T-cell (primary cell): ENCODE measurements around the gene ATAD2B. TPM values are rescaled to one million over a fixed set of nuclear protein-coding genes. Genes with fewer than 3 reads are reported as not detected.
A peak's percentile ranks its signal among the peaks of the same experiment; 100 is the strongest.

ENCODE experiments used
- ATAC-seq, 4 experiments: fragments of 200-7000 bp in 3 of 4; fragments of 150-1000 bp in 1 of 4; cut with Tn5 transposase; replicated peaks in 1 of 4; 1 replicate in 3 of 4; 2 replicates in 1 of 4; pipeline ENCODE4 v1.10.0; 2021; ENCODE audit warnings: moderate library complexity in 3 of 4, mild to moderate bottlenecking in 2 of 4, moderate number of reproducible peaks in 1 of 4
- CTCF ChIA-PET, 2 donors: fragments of 300-600 bp; sonication (Branson Sonifier 250); formaldehyde crosslinking; loops; one replicate each; lab custom pipeline; 2022; ENCODE audit warnings: antibody characterized with exemption in 2 of 2; lab: Charles Lee
- POLR2A ChIA-PET, 2 donors: fragments of 300-600 bp; sonication (Branson Sonifier 250); formaldehyde crosslinking; loops; one replicate each; lab custom pipeline; 2022; ENCODE audit warnings: antibody characterized with exemption in 2 of 2; lab: Charles Lee
- DNase-seq, 35 experiments: peaks; one replicate each; pipeline versions ENCODE4 v3.0.0 to v3.0.0-alpha.2; 2013 to 2023
- H3K27ac ChIP-seq: one replicate; pipeline ENCODE4 v1.5.1; 2013; ENCODE audit warnings: low read length
- H3K27me3 ChIP-seq, 2 experiments: replicated peaks in 1 of 2; 1 replicate in 1 of 2; 2 replicates in 1 of 2; pipeline versions ENCODE4 v1.6.1 to v1.7.0; 2013; ENCODE audit warnings: low read length in 1 of 2, mixed read lengths in 1 of 2; ENCODE audit not compliant: control insufficient read depth in 2 of 2, insufficient read depth in 2 of 2; ENCODE audit errors: extremely low read depth in 1 of 2
- H3K36me3 ChIP-seq, 2 donors: 1 replicate in 1 of 2; 2 replicates in 1 of 2; pipeline versions ENCODE4 v1.6.1 to v1.7.0; 2013; ENCODE audit warnings: low read length in 1 of 2; ENCODE audit not compliant: control insufficient read depth in 2 of 2, insufficient read depth in 1 of 2; ENCODE audit errors: extremely low read depth in 1 of 2
- H3K4me1 ChIP-seq, 2 experiments: 1 replicate in 1 of 2; 2 replicates in 1 of 2; pipeline versions ENCODE4 v1.6.1 to v1.7.0; 2013; ENCODE audit warnings: low read length in 2 of 2, mixed read lengths in 1 of 2; ENCODE audit not compliant: insufficient read depth in 2 of 2, control insufficient read depth in 1 of 2; ENCODE audit errors: extremely low read depth in 1 of 2
- H3K4me3 ChIP-seq, 2 donors: 1 replicate in 1 of 2; 2 replicates in 1 of 2; pipeline versions ENCODE4 v1.5.1 to v1.7.0; 2013; ENCODE audit warnings: mild to moderate bottlenecking in 2 of 2, low read length in 1 of 2, moderate library complexity in 1 of 2; ENCODE audit not compliant: control insufficient read depth in 1 of 2; ENCODE audit errors: extremely low read depth in 1 of 2
- H3K9me3 ChIP-seq: 2 replicates; pipeline ENCODE4 v1.7.0; 2013
- H3K27ac Mint-ChIP-seq, 2 donors: one replicate each; pipeline ENCODE4 v1.8.0; 2020 to 2021; ENCODE audit warnings: mild to moderate bottlenecking in 2 of 2, mixed read lengths in 2 of 2
- H3K27me3 Mint-ChIP-seq, 2 donors: one replicate each; pipeline ENCODE4 v1.8.0; 2021 to 2022; ENCODE audit warnings: mixed read lengths in 2 of 2
- H3K36me3 Mint-ChIP-seq: one replicate; pipeline ENCODE4 v1.8.0; 2021; ENCODE audit warnings: mixed read lengths
- H3K4me1 Mint-ChIP-seq, 3 donors: one replicate each; pipeline ENCODE4 v1.8.0; 2020 to 2022; ENCODE audit warnings: mixed read lengths in 3 of 3, mild to moderate bottlenecking in 1 of 3
- H3K4me3 Mint-ChIP-seq, 3 donors: one replicate each; pipeline ENCODE4 v1.8.0; 2020 to 2022; ENCODE audit warnings: mild to moderate bottlenecking in 3 of 3, mixed read lengths in 3 of 3, moderate library complexity in 3 of 3
- H3K9me3 Mint-ChIP-seq, 3 donors: one replicate each; pipeline ENCODE4 v1.8.0; 2020 to 2022; ENCODE audit warnings: mixed read lengths in 3 of 3
- WGBS: methylation state at CpG from one replicate; pipeline ENCODE4 v1.1.5; 2013; ENCODE audit warnings: missing lambda C conversion rate; ENCODE audit not compliant: insufficient coverage; 5-methylcytosine and 5-hydroxymethylcytosine counted together
- total RNA-seq, 35 experiments: library from RNA in 6 of 35; stranded (reverse) in 6 of 35; fragments of 120-200 nt in 1 of 35; gene quantifications; one replicate each; pipeline versions ENCODE4 v1.2.1 to v1.2.4 and lab custom pipeline; 2013 to 2026

The ATAD2B gene
- total RNA-seq, 5 donors from 2014 or later (not counting 1 experiment from before 2014, with no cell fraction given) = 33.9 to 49.3 (median 40.6) TPM

DNA sequence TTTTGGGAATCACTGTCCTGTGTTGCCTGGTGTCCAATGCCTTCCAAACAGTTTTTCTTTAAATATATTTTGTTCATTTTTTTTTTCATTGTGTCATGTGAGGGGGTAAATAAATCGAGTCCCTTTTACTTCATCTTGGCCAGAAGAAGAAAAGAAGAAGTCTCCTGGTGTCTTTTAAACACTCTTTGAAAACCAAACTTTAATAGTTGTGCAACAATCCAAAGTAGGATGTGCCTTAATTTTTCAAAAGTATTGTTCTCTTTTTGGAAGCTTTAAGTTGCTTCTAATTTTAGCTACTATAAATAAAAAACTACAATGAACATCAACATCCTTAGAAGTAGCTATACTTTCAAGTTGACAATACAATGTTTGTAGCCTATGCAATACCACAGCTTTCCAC is 154.9 kb downstream of the ATAD2B start:
- no peaks in the 10 kb centered on the region for H3K9me3 Mint-ChIP-seq
- Histone ChIP-seq H3K4me3 (no peak overlapping the region), H3K36me3 (peaks cover 0 to 32% of the 10 kb centered on the region in 2 donors), H3K27me3 (no peaks in the 10 kb centered on the region), H3K9me3 (peaks cover 2% of the 10 kb centered on the region), H3K4me1 (no peaks in the 10 kb centered on the region), H3K27ac (no peak overlapping the region)
- DNase-seq (no peak), ATAC-seq (no peak)
- peaks cover 63% of the 10 kb centered on the region for H3K36me3 Mint-ChIP-seq
- CTCF ChIA-PET = no interaction called here
- WGBS = no CpG with 5 or more reads among the region's 1 CpG
- H3K27me3 Mint-ChIP-seq = no peaks in the 10 kb centered on the region
- no peak overlapping the region for H3K4me3 Mint-ChIP-seq
- H3K4me1 Mint-ChIP-seq = peaks cover 0 to 3% (median 0%) of the 10 kb centered on the region in 3 donors
- POLR2A ChIA-PET = no interaction called here
- H3K27ac Mint-ChIP-seq = no peak overlapping the region

- ChIA-PET CTCF (no interaction called here), POLR2A (no interaction called here)
- Mint-ChIP-seq H3K4me3 (no peak overlapping the region), H3K4me1 (peaks cover 0 to 5% (median 0%) of the 10 kb centered on the region in 3 donors), H3K36me3 (peaks cover 58% of the 10 kb centered on the region), H3K27me3 (no peaks in the 10 kb centered on the region), H3K27ac (no peak overlapping the region), H3K9me3 (no peaks in the 10 kb centered on the region)
- Histone ChIP-seq H3K9me3 (peaks cover 2% of the 10 kb centered on the region), H3K27me3 (no peaks in the 10 kb centered on the region), H3K27ac (no peak overlapping the region), H3K36me3 (peaks cover 0 to 27% of the 10 kb centered on the region in 2 donors), H3K4me3 (no peak overlapping the region), H3K4me1 (no peaks in the 10 kb centered on the region)
- ATAC-seq = no peak
- WGBS = no CpG with 5 or more reads among the region's 5 CpGs
- no peak for DNase-seq
Measured at GRCh38 chr2:23769364-23769763, 157.6 kb downstream of the ATAD2B start.

DNA sequence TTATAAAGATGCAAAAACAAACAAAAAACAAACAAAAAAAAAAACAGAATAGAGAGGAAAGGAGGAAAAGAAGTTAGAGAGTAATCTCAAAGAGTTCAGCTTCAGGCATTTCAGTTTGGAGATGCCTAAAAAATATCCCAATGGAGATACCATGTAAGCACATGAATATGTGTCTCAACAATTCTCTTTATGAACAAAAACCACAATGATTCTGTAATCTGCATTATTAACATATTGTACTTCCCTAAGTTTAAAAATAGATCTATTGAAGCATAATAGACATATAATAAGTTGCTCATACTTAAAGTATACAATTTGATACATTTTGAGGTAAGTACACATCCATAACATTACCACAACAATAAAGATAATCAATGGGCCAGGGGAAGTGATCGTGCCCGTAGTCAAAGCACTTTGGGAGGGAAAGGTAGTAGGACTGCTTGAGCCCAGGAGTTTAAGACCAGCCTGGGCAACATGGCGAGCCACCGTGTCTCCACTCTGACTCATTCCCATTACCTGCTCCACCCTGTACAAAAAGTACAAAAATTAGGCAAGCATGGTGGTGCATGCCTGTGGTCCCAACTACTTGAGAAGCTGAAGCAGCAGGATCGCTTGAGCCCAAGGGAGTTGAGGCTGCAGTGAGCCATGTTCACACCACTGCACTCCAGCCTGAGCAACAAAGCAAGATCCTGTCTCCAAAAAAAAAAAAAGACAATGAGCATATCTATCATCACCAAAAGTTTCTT is 158.9 kb downstream of the ATAD2B start:
- no peaks in the 10 kb centered on the region for H3K27me3 ChIP-seq
- H3K27ac ChIP-seq = no peak overlapping the region
- no peak overlapping the region for H3K4me3 ChIP-seq
- H3K9me3 ChIP-seq = peaks cover 2% of the 10 kb centered on the region
- Mint-ChIP-seq H3K4me1 (peaks cover 0 to 9% (median 2%) of the 10 kb centered on the region in 3 donors), H3K27me3 (no peaks in the 10 kb centered on the region), H3K4me3 (no peak overlapping the region), H3K9me3 (no peaks in the 10 kb centered on the region), H3K27ac (no peak overlapping the region), H3K36me3 (peaks cover 64% of the 10 kb centered on the region)
- peaks cover 0 to 30% of the 10 kb centered on the region in 2 donors for H3K36me3 ChIP-seq
- ATAC-seq (no peak), DNase-seq (no peak)
- no peaks in the 10 kb centered on the region for H3K4me1 ChIP-seq
- WGBS = 92% methylated on average over 1 of the region's 5 CpGs
- CTCF ChIA-PET = no interaction called here
- POLR2A ChIA-PET = interaction anchor here in 1 of 2 donors (0.7 kb wide), 1 partner anchor 9 kb away, joined by 3 read pairs; no protein-coding TSS in a partner anchor

- no peak overlapping the region for H3K4me3 ChIP-seq
- Mint-ChIP-seq H3K36me3 (peaks cover 51% of the 10 kb centered on the region), H3K27me3 (no peaks in the 10 kb centered on the region), H3K27ac (peak overlapping the region; percentile 41 to 50), H3K9me3 (no peaks in the 10 kb centered on the region), H3K4me3 (no peak overlapping the region), H3K4me1 (peaks cover 17 to 25% (median 21%) of the 10 kb centered on the region in 3 donors)
- peaks cover 0 to 2% of the 10 kb centered on the region in 2 experiments for H3K4me1 ChIP-seq
- ChIA-PET POLR2A (no interaction called here), CTCF (no interaction called here)
- DNase-seq (no peak), ATAC-seq (no peak)
- H3K9me3 ChIP-seq = no peaks in the 10 kb centered on the region
- no peak overlapping the region for H3K27ac ChIP-seq
- peaks cover 0 to 36% of the 10 kb centered on the region in 2 donors for H3K36me3 ChIP-seq
- WGBS = no CpG with 5 or more reads among the region's 3 CpGs
- no peaks in the 10 kb centered on the region for H3K27me3 ChIP-seq
Measured at GRCh38 chr2:23762141-23762540, 164.8 kb downstream of the ATAD2B start.

GRCh38 chr2:23761638-23762037 is 165.3 kb downstream of the ATAD2B start:
- CTCF ChIA-PET = no interaction called here

DNA sequence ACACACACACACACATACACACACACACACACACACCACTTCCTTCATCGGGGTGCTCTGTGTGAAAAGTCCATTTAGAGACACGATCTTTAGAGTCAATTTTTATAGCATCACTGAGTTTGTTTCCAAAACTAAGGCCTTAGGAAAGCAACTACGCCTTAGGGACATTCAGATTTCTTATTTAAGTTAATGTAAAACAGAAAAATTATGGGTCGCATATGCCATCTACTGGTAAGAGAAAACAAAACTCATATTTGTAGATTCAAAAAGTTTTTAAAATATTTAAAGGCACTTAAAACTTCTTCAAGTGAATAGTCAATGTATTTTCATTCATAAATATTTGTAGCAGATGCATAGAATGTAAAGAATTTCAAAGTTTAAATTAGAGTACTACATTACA is 166.2 kb downstream of the ATAD2B start:
- no peaks in the 10 kb centered on the region for H3K9me3 ChIP-seq
- Mint-ChIP-seq H3K27ac (no peak overlapping the region), H3K36me3 (peaks cover 57% of the 10 kb centered on the region), H3K9me3 (no peaks in the 10 kb centered on the region), H3K4me1 (peaks cover 17 to 21% (median 21%) of the 10 kb centered on the region in 3 donors), H3K27me3 (no peaks in the 10 kb centered on the region), H3K4me3 (no peak overlapping the region)
- no peaks in the 10 kb centered on the region for H3K27me3 ChIP-seq
- H3K4me1 ChIP-seq = peaks cover 0 to 2% of the 10 kb centered on the region in 2 experiments
- DNase-seq (no peak), ATAC-seq (no peak)
- ChIA-PET CTCF (no interaction called here), POLR2A (no interaction called here)
- H3K4me3 ChIP-seq = no peak overlapping the region
- H3K36me3 ChIP-seq = peaks cover 0 to 44% of the 10 kb centered on the region in 2 donors
- WGBS = no CpG with 5 or more reads among the region's 4 CpGs
- H3K27ac ChIP-seq = no peak overlapping the region

More at GRCh38 chr2:23761638-23762037, 165.3 kb downstream of the ATAD2B start:
- peaks cover 0 to 41% of the 10 kb centered on the region in 2 donors for H3K36me3 ChIP-seq
- H3K4me1 Mint-ChIP-seq = peaks cover 17 to 21% (median 21%) of the 10 kb centered on the region in 3 donors
- peak in 1 of 4 experiments; percentile 47 for ATAC-seq
- H3K9me3 ChIP-seq = no peaks in the 10 kb centered on the region
- no peaks in the 10 kb centered on the region for H3K27me3 Mint-ChIP-seq
- DNase-seq = no peak
- H3K27me3 ChIP-seq = no peaks in the 10 kb centered on the region
- peak overlapping the region; percentile 49 to 57 for H3K27ac Mint-ChIP-seq
- WGBS = no CpG with 5 or more reads among the region's 1 CpG
- no peak overlapping the region for H3K27ac ChIP-seq
- no peak overlapping the region for H3K4me3 Mint-ChIP-seq
- peaks cover 54% of the 10 kb centered on the region for H3K36me3 Mint-ChIP-seq
- H3K9me3 Mint-ChIP-seq = no peaks in the 10 kb centered on the region
- POLR2A ChIA-PET = no interaction called here
- peaks cover 0 to 2% of the 10 kb centered on the region in 2 experiments for H3K4me1 ChIP-seq
- H3K4me3 ChIP-seq = no peak overlapping the region
